ENCODE data around the gene FRS2. TPM values are rescaled to one million over a fixed set of nuclear protein-coding genes. Genes with fewer than 3 reads are reported as not detected.

FRS2 gene, protein sequence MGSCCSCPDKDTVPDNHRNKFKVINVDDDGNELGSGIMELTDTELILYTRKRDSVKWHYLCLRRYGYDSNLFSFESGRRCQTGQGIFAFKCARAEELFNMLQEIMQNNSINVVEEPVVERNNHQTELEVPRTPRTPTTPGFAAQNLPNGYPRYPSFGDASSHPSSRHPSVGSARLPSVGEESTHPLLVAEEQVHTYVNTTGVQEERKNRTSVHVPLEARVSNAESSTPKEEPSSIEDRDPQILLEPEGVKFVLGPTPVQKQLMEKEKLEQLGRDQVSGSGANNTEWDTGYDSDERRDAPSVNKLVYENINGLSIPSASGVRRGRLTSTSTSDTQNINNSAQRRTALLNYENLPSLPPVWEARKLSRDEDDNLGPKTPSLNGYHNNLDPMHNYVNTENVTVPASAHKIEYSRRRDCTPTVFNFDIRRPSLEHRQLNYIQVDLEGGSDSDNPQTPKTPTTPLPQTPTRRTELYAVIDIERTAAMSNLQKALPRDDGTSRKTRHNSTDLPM
- 11.8 and 21.5 TPM in 2 replicates for total RNA-seq

DNA sequence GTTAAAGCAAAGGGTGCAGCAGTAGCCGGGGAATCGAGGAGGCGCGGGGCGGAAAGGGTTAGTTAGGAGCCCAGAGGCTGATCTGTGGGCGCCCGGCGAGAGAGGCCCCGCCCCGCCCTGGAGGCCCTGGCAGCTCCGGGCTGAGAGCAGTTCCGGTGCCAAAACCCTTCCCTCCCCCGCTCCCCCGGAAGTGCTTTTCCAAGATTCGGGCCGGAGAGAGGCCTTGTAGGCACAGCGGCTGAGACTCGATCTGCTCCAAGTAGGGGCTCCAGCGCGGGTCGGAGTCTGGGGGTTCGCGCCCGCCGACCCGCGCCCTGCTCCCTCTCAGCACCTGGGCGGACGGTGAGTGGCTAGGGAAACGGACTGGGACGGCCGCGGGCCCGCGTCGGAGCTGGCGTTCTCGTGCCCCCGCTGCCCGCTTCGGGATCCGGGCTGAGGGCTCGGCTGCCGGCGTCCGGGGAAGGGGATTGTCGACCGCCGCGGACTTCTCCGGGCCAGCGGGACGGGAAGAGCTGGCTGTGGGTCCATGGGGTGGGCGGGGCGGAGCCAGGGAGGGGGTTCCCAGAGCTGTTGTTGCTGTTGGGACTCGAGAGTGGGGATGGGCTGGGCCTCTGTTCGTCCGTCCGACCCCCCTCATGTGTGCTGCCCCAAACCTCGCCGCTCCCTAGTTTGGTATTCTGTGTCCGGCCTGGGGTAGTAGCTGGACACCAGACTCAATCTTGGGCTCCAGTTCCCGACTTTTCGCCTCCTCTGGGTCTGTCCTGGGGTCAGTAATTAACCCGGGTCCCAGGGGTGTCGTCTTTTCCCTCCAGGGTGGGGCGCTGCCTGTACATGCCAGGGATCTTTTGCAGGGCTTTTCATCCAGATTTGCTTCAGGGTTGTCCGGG is at the start of gene FRS2:
TSS of gene FRS2 (plus strand) at position 200 of the 887 bp plus-strand sequence. CDS start 98,643 bp downstream, outside the sequence.

DNA sequence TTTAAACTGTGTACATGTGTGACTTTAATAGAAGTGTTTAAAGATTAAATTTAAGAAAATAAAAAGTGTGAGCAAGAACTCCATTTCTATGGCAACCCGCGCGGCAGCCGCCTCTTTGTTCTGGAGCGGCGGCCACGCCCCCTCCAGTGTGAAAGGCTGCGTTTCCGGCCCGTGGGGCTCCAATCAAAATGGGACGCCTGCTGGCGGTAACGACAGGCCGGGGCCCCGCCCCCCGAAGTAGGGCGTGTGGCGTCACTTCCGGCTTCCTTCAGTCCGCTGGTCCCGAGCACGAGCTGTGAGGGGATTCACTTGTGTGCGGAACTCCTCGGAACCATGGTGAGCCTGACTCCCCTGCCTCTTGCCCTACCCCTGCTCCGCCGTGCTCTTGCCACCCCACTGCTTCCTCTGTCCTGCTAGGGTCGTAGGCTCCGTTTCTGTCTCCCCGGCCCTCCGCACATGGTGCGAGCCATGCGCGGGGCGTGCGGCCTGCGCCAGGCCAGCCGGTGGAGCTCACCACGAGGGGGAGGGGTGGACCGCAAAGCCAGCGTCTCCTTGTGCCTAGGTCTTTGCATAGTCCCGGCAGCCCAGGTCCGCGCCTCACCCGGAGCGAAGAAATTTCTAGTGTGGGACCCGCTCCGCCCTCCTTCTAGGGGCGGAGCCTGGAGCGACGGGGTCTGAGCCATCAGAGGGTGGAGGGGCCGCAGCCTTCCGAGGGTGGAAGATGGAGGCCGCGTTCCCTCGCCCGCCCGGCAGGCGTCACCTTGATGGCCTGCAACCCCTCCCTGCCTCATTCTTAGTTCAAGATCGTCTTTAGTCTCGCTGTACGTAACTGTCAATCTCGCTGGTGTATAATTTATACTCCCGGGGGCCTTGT is 115.2 kb downstream of the FRS2 start, which contains the start of gene CCT2:
TSS of gene CCT2 (plus strand) at position 271 of the 874 bp plus-strand sequence. CDS start at position 334, 63 bp downstream.

DNA sequence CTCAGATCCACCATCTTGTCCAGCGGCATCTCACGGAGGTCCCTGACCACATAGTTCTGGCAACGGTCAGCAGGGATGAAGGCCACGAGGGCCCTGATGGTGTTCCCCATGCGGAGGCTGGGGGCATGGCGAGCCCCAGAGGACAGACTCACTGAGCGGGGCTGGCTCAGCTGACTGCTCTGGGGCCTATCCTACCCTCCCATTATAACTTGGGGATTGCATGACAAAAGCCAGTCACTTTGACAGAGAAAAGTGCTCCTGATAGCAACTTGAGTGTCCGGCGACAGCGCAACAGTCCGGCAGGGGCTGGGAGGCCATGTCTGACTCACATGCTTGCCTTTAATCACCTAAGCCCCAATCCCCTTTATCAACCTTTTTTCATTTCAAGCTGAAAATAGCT is 140.5 kb downstream of the FRS2 start, which contains the start of gene LRRC10:
TSS of gene LRRC10 (minus strand) at position 179 of the 400 bp plus-strand sequence. CDS start at position 110, 69 bp downstream.

Other genes with a start within 250 kb of the FRS2 start
- 19.8 and 31.4 TPM in 2 replicates for gene CPSF6, start 230.8 kb upstream of the FRS2 start, total RNA-seq
- 0.33 TPM in 1 of 2 replicates, not detected in the other for gene LYZ, start 122.0 kb upstream of the FRS2 start, total RNA-seq
- gene YEATS4, start 110.6 kb upstream of the FRS2 start, total RNA-seq, result 25.1 and 40.9 TPM in 2 replicates
- 196 and 225 TPM in 2 replicates for gene CCT2, start 115.1 kb downstream of the FRS2 start, total RNA-seq
- not detected in 2 replicates for gene LRRC10, start 140.5 kb downstream of the FRS2 start, total RNA-seq
- gene BEST3, start 228.9 kb downstream of the FRS2 start, total RNA-seq, result not detected in 2 replicates